GM12891 (cell line): ENCODE measurements around the gene NRP1.

ENCODE experiments used
- DNase-seq: peaks from one replicate; pipeline ENCODE4 v3.0.0; 2011; ENCODE audit warnings: low spot score; ENCODE audit not compliant: insufficient read length
- FAIRE-seq: peaks from 2 replicates; lab custom pipeline; 2011; peaks lifted over from hg19 to GRCh38; lab: Jason Lieb, UNC
- PAX5 ChIP-seq: IDR thresholded peaks from 2 replicates; pipeline ENCODE4 v1.6.1; 2011; ENCODE audit warnings: low read length, moderate library complexity, mild to moderate bottlenecking; ENCODE audit not compliant: insufficient read depth, severe bottlenecking
- POLR2A ChIP-seq: IDR thresholded peaks from 2 replicates; pipeline ENCODE4 v1.6.1; 2011; ENCODE audit warnings: low read depth, low read length, control low read depth
- POLR2AphosphoS5 ChIP-seq: IDR thresholded peaks from 2 replicates; pipeline ENCODE4 v1.6.1; 2011; ENCODE audit warnings: low read depth, low read length, control low read depth
- POU2F2 ChIP-seq: IDR thresholded peaks from 2 replicates; pipeline ENCODE4 v1.6.1; 2011; ENCODE audit warnings: low read depth, mild to moderate bottlenecking, control low read depth, low read length, moderate library complexity
- SPI1 ChIP-seq: IDR thresholded peaks from 2 replicates; pipeline ENCODE4 v1.6.1; 2011; ENCODE audit warnings: low read depth, low read length, control low read depth
- TAF1 ChIP-seq: IDR thresholded peaks from 2 replicates; pipeline ENCODE4 v1.6.1; 2011; ENCODE audit warnings: low read depth, low read length, control low read depth

Gene NRP1

DNA sequence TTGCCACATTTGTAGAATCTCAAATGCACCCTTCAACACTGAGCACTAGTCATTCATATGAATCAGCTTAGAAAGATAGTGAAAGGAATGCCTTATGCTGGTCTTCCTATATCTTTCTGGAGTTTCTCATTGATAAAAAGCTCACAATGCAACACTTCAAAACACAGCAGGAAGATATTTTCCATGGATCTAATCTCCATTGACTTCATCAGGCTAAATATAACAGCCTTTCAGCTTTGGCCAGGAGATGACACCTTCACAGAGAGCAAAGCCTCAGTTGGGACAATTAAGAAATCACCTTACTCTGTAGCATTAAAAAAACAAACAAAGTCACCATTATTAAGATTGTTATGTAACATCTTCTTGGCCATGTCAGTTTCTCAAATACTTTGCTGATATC is 6.7 kb downstream of the NRP1 start:
- TF ChIP-seq POLR2AphosphoS5: no peak
- no peak for TF ChIP-seq POLR2A
- no peak for TF ChIP-seq PAX5
- no peak for TF ChIP-seq POU2F2
- no peak for TF ChIP-seq SPI1
- no peak for TF ChIP-seq TAF1
- FAIRE-seq (no peak), DNase-seq (no peak)

- TF ChIP-seq PAX5: no peak
- no peak for TF ChIP-seq TAF1
- TF ChIP-seq POLR2AphosphoS5: no peak
- no peak for TF ChIP-seq POU2F2
- TF ChIP-seq POLR2A: no peak
- TF ChIP-seq SPI1: no peak
- no peak for FAIRE-seq
- DNase-seq: no peak
These were observed 7.5 kb downstream of the NRP1 start for GRCh38 chr10:33326933-33327332.

DNA sequence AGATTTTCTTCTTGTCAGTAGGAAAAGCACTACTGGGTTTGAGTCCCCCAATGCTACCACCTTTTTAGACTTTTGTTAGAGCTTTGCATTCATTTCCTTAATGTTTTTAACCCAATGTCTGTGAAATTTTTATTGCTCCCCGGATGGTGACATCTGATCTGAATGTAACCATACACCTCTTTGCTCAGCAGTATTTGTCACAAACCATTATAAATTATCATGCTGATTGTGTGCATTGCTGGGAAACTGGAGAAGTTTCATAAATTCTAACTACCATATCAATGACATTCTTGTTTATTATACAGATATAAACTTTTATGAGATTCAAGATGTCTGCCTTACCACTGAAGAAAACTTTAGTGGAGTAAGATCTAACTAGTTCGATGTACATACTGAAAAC is 8.5 kb downstream of the NRP1 start:
- no peak for TF ChIP-seq SPI1
- no peak for TF ChIP-seq POLR2A
- TF ChIP-seq TAF1: no peak
- TF ChIP-seq POU2F2: no peak
- no peak for TF ChIP-seq PAX5
- TF ChIP-seq POLR2AphosphoS5: no peak
- DNase-seq: no peak
- no peak for FAIRE-seq

DNA sequence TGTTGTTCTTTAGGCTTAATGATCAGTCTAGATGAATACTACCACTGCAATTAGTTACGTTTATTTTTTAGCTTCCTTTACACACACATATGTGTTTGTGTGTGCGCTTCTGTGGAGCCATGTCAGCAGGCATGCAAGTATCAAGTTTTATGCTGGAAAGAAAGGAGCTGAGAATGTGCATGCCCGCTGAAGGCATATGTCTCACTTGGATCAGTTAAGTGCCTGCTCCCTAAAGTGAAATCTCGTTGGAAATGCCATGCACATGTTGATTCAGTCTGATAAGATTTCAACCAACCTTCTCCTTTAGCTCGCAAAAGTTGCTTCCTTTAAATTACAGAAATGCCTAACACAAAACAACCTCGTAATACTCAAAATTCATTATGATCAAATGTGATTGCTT is 10.7 kb downstream of the NRP1 start:
- DNase-seq (no peak), FAIRE-seq (no peak)
- no peak for TF ChIP-seq SPI1
- TF ChIP-seq PAX5: no peak
- TF ChIP-seq TAF1: no peak
- TF ChIP-seq POU2F2: no peak
- no peak for TF ChIP-seq POLR2AphosphoS5
- TF ChIP-seq POLR2A: no peak

- no peak for DNase-seq
- no peak for TF ChIP-seq POLR2AphosphoS5
- no peak for TF ChIP-seq PAX5
- no peak for TF ChIP-seq SPI1
- no peak for TF ChIP-seq POU2F2
- TF ChIP-seq POLR2A: no peak
- no peak for TF ChIP-seq TAF1
- FAIRE-seq: no peak
These were observed 13.0 kb downstream of the NRP1 start for GRCh38 chr10:33321516-33321915.

DNA sequence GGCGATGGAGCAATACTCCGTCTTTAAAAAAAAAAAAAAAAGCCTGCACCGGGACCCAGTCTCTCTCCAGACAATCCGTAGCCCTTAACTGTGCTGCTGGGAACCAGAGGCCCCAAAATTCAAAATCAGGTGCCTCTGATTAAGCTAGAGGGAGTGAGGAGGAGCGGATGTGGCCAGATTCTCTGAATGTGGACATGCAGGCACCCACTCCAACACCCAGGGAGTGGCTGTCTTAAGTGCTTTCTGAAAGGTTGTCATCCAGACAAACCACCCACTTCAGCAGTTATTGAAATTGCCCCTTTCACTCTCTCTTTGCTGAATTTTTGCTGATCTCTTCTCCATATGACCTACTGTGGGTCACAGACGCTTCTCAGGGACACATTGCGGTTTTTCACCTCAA is 14.2 kb downstream of the NRP1 start:
- no peak for TF ChIP-seq TAF1
- no peak for TF ChIP-seq SPI1
- no peak for TF ChIP-seq POLR2A
- TF ChIP-seq PAX5: no peak
- TF ChIP-seq POU2F2: no peak
- TF ChIP-seq POLR2AphosphoS5: no peak
- DNase-seq: no peak
- no peak for FAIRE-seq

DNA sequence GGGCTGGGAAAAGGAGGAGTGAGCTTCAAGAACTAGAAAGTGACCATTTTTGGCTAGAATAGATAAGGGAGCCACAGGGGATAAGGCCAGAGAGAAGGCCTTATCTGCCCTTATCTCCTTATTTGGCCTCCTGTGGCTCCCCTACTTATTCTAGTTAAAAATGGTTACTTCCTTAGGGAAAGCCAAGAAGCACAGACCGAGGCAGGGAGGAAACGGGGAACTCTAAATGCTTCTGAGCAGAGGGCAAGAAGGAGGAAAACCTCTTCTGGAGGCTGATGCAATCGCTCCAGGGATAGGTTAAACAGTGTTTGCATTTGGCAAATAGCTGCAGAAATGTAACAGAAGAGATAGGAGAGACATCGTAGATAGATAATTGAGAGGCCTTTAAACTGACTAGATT is 18.6 kb downstream of the NRP1 start:
- TF ChIP-seq SPI1 (no peak), POLR2A (no peak), TAF1 (no peak), POLR2AphosphoS5 (no peak), PAX5 (no peak)
- no peak for DNase-seq
- FAIRE-seq: no peak

DNA sequence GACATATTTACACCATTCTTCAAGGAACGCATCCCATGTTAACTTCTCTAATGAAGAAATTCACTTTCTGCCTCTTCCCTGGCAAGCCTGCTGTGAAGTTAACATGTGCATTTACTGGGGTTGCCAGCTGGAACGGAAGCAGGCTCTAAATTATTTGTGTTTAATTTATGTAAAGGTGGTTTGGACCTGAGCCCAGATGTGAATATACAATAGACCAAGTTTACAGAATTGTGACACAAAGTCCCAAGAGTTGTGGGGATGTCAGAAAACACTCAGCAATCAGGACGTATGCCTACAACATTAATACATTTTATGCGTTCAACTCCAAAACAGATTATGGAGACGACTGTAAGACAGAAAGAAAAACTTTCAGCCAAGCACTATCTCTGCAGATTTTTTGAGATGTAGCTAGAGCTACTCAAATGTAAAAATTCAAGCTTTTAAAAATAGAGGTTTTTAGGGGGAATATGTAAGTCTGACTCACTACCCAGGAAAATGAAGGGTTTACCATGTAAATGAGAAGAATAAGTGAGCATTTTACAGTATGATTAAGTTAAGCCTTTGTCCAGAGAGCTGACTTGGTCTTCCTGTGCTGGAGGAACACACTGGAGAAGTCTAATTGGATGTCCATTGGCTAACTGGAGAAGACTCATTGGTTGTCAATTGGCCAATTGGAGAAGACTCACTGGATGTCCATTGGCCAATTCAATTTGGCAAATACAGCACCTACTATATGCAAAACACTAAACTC is 19.5 kb downstream of the NRP1 start:
- DNase-seq (no peak), FAIRE-seq (no peak)
- no peak for TF ChIP-seq POLR2A
- no peak for TF ChIP-seq PAX5
- no peak for TF ChIP-seq SPI1
- TF ChIP-seq POLR2AphosphoS5: no peak
- TF ChIP-seq POU2F2: no peak
- TF ChIP-seq TAF1: no peak

DNA sequence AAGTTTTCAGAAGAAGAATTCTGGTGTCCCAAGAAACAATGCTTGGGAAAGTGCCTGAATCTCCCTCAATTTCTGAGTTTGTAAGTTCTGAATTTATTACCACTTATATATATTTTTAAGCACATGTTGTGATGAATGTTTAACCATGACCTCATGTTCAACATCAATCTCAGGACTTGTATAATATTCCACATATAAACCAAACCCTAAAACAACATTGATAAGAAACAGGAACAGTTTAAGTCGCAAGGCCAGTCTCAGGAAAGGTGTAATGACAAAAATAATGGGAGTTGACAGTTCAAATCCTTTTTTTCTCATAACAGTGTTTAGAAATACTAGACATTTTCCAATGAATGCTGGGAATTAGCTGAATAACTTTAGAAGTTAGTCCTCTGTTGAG is 22.8 kb downstream of the NRP1 start:
- TF ChIP-seq POLR2A (no peak), PAX5 (no peak), POU2F2 (no peak), SPI1 (no peak), POLR2AphosphoS5 (no peak), TAF1 (no peak)
- FAIRE-seq: no peak
- DNase-seq: no peak

GRCh38 chr10:33310853-33311252 is 23.6 kb downstream of the NRP1 start:
- DNase-seq (no peak), FAIRE-seq (no peak)
- TF ChIP-seq POLR2A: no peak
- TF ChIP-seq SPI1: no peak
- TF ChIP-seq POLR2AphosphoS5: no peak
- no peak for TF ChIP-seq TAF1
